ENCODE results near the gene GPM6B.

DNA sequence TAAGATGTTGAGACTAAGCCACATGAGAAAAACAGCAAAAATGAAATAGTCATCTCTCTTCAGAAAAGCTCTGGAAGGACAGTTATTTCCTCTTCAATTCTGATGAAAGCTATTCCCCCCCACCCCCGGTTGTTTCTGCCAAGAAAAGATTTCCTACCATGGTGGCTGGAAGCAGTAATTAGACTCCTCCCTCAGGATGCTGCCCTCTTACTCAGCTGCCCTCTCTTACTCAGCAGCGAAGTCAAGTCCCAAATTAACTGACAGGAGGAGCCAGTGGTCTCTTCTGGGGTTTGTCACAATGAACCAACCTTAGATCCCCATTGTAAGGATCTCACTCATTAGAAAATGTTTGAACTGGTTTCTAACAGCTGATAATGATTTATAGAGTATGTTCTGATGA lies 38.0 kb downstream of the GPM6B start:
- TF ChIP-seq, protein P1, sequence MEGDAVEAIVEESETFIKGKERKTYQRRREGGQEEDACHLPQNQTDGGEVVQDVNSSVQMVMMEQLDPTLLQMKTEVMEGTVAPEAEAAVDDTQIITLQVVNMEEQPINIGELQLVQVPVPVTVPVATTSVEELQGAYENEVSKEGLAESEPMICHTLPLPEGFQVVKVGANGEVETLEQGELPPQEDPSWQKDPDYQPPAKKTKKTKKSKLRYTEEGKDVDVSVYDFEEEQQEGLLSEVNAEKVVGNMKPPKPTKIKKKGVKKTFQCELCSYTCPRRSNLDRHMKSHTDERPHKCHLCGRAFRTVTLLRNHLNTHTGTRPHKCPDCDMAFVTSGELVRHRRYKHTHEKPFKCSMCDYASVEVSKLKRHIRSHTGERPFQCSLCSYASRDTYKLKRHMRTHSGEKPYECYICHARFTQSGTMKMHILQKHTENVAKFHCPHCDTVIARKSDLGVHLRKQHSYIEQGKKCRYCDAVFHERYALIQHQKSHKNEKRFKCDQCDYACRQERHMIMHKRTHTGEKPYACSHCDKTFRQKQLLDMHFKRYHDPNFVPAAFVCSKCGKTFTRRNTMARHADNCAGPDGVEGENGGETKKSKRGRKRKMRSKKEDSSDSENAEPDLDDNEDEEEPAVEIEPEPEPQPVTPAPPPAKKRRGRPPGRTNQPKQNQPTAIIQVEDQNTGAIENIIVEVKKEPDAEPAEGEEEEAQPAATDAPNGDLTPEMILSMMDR (IDR thresholded peaks at IDR 0.05; ENCODE audit: insufficient read depth, low read length, poor library complexity, severe bottlenecking): no peak
- TF ChIP-seq EZH2phosphoT487 (conservative IDR thresholded peaks at IDR 0.05; ENCODE audit: low read length): no peak
